ENCODE results near the gene EPHA6. TPM values are rescaled to one million over a fixed set of nuclear protein-coding genes. Genes with fewer than 3 reads are reported as not detected.

Gene EPHA6
- total and polyA plus RNA-seq, 8 donors, result 0.23 to 0.79 (median 0.41) TPM

GRCh38 chr3:97658668-97659285 lies 844.4 kb downstream of the EPHA6 start:
- no peaks in the 10 kb centered on the region for H3K27me3 ChIP-seq
- TF ChIP-seq, protein P1, sequence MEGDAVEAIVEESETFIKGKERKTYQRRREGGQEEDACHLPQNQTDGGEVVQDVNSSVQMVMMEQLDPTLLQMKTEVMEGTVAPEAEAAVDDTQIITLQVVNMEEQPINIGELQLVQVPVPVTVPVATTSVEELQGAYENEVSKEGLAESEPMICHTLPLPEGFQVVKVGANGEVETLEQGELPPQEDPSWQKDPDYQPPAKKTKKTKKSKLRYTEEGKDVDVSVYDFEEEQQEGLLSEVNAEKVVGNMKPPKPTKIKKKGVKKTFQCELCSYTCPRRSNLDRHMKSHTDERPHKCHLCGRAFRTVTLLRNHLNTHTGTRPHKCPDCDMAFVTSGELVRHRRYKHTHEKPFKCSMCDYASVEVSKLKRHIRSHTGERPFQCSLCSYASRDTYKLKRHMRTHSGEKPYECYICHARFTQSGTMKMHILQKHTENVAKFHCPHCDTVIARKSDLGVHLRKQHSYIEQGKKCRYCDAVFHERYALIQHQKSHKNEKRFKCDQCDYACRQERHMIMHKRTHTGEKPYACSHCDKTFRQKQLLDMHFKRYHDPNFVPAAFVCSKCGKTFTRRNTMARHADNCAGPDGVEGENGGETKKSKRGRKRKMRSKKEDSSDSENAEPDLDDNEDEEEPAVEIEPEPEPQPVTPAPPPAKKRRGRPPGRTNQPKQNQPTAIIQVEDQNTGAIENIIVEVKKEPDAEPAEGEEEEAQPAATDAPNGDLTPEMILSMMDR (IDR thresholded peaks at IDR 0.05), result peak; percentile 28 to 50

DNA sequence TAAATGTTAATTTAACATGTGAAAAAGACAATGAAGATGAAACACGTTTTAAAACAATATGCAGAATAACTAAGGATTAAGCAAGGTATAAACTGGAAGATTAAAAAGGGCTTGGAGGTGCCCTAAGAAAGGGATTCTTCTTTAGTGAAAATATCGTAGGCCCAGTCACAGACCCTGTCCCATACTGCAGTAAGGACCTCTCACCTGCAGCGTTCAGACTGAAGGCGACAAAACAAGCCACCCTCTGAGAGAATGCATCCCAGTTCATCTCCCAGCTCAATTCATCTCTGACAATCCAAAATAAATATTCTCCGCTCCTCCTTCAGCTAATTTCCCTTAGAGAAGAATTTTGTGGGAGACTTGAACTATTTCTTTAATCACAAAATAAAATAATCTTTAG lies 847.9 kb downstream of the EPHA6 start:
- H3K4me1 ChIP-seq, result no peaks in the 10 kb centered on the region
- ATAC-seq, result no peak
- TF ChIP-seq, protein P1 (IDR thresholded peaks at IDR 0.05), result no peak
- no peaks in the 10 kb centered on the region for H3K36me3 ChIP-seq
- H3K27ac ChIP-seq, result no peak overlapping the region
- no peaks in the 10 kb centered on the region for H3K27me3 ChIP-seq
- intact Hi-C loops (cut with DNase I), result no loop called here
- no peak for DNase-seq
- H3K9me3 ChIP-seq, result no peaks in the 10 kb centered on the region
- H3K4me3 ChIP-seq, result no peak overlapping the region

More at GRCh38 chr3:97658668-97659285, 844.4 kb downstream of the EPHA6 start:
- no peaks in the 10 kb centered on the region for H3K4me1 ChIP-seq
- DNase-seq (peak in 1 of 4 donors; percentile 30), ATAC-seq (peak; percentile 36)
- no peak overlapping the region for H3K4me3 ChIP-seq
- no peaks in the 10 kb centered on the region for H3K9me3 ChIP-seq
- intact Hi-C loops (cut with DNase I), result no loop called here
- no peak overlapping the region for H3K27ac ChIP-seq
- no peaks in the 10 kb centered on the region for H3K36me3 ChIP-seq

DNA sequence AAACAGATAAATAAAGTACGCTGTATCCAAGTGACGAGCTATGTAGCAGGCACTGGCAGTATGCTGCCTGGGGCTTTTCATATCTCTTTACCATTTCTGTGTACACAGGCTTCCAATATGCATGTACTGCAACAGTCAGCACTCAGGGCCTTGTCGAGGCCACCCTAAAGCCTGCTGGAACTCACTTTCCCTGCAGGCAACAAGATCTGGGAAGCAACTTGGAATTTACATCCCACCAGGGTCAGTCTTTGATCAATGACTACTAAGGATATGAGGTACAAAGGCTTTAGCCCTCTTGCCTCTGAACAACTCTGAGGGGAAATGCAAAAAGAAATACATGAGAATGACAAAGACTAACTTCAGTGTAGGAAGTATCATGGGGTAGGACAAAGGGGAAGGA lies 848.4 kb downstream of the EPHA6 start:
- Histone ChIP-seq H3K4me3 (no peak overlapping the region), H3K4me1 (no peaks in the 10 kb centered on the region), H3K36me3 (no peaks in the 10 kb centered on the region), H3K27ac (no peak overlapping the region), H3K9me3 (no peaks in the 10 kb centered on the region), H3K27me3 (no peaks in the 10 kb centered on the region)
- no peak for DNase-seq
- intact Hi-C loops (cut with DNase I), result no loop called here
- TF ChIP-seq, protein P1 (IDR thresholded peaks at IDR 0.05), result no peak
- ATAC-seq, result no peak

DNA sequence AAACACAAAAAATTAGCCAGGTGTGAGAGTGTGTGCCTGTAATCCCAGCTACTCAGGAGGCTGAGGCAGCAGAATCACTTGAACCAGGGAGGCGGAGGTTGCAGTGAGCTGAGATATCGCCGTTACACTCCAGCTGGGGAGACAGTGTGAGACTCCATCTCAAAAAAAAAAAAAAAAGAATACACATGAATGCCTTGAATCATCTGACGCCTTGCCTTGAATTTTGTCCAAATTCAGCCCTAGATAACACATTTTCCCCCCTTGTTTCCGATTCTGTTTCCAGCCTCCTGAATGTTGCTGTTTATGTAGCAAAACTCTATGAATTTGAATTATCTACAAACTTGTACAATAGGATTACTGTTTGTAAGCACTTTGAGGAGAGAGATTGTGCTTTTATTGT lies 851.5 kb downstream of the EPHA6 start:
- H3K4me1 ChIP-seq, result no peaks in the 10 kb centered on the region
- TF ChIP-seq, protein P1 (IDR thresholded peaks at IDR 0.05), result no peak
- no peaks in the 10 kb centered on the region for H3K9me3 ChIP-seq
- intact Hi-C loops (cut with DNase I), result no loop called here
- no peak for ATAC-seq
- H3K27me3 ChIP-seq, result no peaks in the 10 kb centered on the region
- H3K36me3 ChIP-seq, result no peaks in the 10 kb centered on the region
- no peak overlapping the region for H3K4me3 ChIP-seq
- DNase-seq, result peak in 1 of 4 donors; percentile 4
- H3K27ac ChIP-seq, result no peak overlapping the region

DNA sequence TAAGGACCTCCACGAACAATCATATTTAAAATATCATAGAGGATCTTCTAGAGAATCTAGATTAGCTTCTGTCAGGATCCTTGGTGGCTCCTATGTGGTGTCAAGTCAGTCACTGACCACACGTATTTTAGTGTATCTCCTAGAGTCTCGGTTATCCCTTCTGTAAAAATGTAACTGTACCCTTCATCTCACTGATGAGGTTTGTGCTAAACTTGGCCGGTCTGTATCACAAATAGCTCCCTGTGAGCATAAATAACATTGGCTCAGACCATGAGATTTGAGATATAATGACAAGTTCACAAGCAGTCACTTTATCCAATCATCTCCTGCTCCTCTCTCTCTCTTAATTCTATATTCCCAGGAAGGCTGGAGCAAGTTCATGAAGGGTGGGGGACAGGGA lies 856.6 kb downstream of the EPHA6 start:
- no peaks in the 10 kb centered on the region for H3K27me3 ChIP-seq
- ATAC-seq, result no peak
- H3K9me3 ChIP-seq, result no peaks in the 10 kb centered on the region
- DNase-seq, result no peak
- no peak overlapping the region for H3K4me3 ChIP-seq
- H3K27ac ChIP-seq, result no peak overlapping the region
- no peaks in the 10 kb centered on the region for H3K4me1 ChIP-seq
- H3K36me3 ChIP-seq, result no peaks in the 10 kb centered on the region
- TF ChIP-seq, protein P1 (IDR thresholded peaks at IDR 0.05), result no peak
- intact Hi-C loops (cut with DNase I), result no loop called here
